Skeletal muscle cell (primary cell): ENCODE results near the gene TPO.

Experiments
- DNase-seq: peaks from one replicate; pipeline ENCODE4 v3.0.0-alpha.2; 2010; ENCODE audit warnings: low read depth
- H3K4me3 ChIP-seq: 2 replicates; pipeline ENCODE4 v1.5.1; 2011; ENCODE audit warnings: low read depth, mild to moderate bottlenecking, control low read depth, low read length, moderate library complexity

The TPO gene

GRCh38 chr2:1543776-1544477, 130.7 kb downstream of the TPO start:
- no peak overlapping the region for H3K4me3 ChIP-seq

GRCh38 chr2:1544478-1545069, 131.3 kb downstream of the TPO start:
- DNase-seq: no peak
- no peak overlapping the region for H3K4me3 ChIP-seq

More at GRCh38 chr2:1543776-1544477, 130.7 kb downstream of the TPO start:
- no peak for DNase-seq

- DNase-seq: no peak
Measured at GRCh38 chr2:1546023-1546591, 132.8 kb downstream of the TPO start.

DNA sequence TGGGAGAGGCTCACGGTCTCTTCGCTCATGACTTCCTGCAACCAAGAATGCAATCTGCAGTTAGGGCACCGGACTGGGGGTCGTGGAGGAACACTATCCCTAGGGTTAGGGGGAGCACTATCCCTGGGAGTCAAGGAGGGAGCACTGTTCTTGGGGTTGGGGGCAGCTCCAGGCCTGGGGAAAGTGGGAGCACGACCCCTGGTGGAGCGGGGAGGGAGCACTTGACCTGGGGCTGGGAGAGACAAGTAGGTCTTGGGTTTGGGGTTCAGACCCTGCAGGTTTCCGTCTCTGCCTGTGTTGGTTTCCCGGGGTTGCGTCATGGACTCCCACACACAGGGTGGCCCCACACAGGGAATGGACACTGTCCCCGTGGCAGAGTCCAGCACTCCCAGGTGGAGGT, 133.6 kb downstream of the TPO start:
- H3K4me3 ChIP-seq: no peak overlapping the region
- DNase-seq: no peak

More at GRCh38 chr2:1546023-1546591, 132.8 kb downstream of the TPO start:
- no peak overlapping the region for H3K4me3 ChIP-seq

DNA sequence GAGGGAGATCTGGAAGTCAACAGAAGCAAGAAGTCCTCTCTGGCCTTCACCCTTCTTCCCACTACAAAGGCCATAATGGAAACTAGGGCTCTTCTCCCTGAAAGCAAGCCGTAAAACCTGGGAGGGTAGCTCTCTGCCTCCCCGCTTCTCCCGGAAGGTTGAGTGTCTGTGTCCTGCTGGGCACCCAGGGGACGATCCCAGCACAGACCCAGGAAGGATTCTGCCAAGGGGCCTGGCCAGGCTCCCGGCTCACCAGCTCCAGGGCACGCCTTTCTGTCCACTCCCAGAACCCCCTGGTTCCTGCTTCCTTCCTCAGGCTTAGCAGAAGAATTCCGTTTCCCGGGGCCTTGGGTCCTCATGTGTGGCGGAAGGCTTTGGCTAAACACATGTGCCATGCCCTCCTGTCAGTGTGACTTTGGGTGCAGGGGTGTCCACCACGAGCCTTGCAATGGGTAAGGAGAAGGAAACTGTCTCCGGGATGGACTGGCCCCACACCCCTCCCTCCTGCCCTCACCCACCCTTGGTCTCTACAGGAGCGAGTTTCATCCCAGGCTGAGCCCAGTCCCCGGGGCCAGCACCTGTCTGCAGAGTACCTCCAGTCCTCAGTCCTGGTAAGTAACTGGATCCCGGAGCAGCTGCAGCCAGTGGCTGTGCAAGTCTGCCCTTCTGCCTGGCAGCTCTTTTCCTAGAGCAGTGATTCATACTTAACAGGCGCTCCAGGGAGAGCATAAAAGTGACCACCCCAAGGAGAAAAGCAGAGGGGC, 135.8 kb downstream of the TPO start:
- DNase-seq: no peak
- H3K4me3 ChIP-seq: no peak overlapping the region

- H3K4me3 ChIP-seq: no peak overlapping the region
- no peak for DNase-seq
Measured at GRCh38 chr2:1550076-1550475, 136.8 kb downstream of the TPO start.

- no peak for DNase-seq
- no peak overlapping the region for H3K4me3 ChIP-seq
Measured at GRCh38 chr2:1550658-1551316, 137.5 kb downstream of the TPO start.

- DNase-seq: no peak
- H3K4me3 ChIP-seq: no peak overlapping the region
Measured at GRCh38 chr2:1551905-1552304, 138.6 kb downstream of the TPO start.

DNA sequence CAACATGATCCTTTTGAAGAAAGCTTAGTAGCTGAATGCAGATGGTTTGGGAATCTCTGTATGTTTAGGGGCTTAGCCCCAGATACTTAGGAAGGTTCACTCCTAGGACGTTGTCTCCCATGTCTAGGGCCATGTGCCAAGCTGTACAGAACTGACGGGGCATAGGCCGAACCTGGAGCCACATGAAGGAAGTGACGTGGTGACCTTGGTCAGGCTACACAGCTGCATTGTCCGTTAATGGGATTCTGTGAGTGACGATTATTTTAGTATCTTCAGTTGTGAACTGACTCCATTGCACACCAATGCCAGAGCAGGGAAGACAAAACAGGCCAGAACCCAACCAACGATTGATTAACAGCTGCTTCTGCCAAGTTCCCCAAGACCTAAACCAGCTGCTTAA, 139.3 kb downstream of the TPO start:
- no peak for DNase-seq
- H3K4me3 ChIP-seq: no peak overlapping the region

DNA sequence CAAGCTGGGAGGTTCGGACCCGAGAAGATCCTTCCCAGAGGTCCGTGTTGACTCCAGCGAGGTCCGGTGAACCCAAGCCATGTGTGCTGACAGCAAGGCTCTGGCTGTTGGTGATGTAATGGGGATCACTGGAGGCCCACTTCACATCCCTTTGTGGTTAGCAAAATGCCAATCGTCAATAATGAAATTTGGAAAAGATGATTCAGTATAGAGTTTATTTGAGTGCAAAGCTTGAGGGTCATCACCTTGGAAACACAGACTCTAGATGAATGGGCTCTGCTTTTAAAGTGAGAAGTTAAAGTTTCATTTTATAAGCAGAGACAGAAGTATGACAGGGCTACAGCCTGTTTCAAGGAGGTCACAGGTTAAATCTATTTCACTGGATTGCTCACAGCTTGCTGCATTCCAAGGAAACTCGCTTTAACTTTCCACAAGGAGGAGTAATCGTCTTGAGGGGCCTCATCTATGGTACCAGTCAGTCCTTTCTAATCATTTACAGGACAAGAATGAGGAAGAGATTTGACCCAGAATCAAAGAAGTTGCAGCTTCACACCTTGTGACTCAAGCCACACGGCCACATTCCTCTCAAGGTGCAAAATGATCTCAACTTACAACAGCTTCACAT, 140.5 kb downstream of the TPO start:
- no peak overlapping the region for H3K4me3 ChIP-seq
- DNase-seq: peak; percentile 76

DNA sequence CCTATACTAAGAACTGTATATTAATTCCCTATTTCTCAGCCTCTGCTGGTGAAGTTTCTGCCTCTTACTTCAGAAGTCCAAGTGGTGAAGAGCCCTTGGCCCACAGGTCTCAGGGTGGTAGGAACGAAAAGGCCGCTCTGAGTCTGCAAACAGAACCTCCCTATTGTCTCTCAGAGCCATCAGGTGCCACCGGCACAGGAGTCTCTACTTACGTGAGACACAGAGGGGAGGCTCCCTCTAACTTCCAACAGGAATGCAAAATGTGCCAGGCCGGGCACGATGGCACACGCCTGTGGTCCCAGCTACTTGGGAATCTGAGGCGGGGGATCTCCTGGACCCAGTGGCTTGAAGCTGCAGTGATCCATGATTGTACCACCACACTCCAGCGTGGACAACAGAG, 143.0 kb downstream of the TPO start:
- DNase-seq: no peak

DNA sequence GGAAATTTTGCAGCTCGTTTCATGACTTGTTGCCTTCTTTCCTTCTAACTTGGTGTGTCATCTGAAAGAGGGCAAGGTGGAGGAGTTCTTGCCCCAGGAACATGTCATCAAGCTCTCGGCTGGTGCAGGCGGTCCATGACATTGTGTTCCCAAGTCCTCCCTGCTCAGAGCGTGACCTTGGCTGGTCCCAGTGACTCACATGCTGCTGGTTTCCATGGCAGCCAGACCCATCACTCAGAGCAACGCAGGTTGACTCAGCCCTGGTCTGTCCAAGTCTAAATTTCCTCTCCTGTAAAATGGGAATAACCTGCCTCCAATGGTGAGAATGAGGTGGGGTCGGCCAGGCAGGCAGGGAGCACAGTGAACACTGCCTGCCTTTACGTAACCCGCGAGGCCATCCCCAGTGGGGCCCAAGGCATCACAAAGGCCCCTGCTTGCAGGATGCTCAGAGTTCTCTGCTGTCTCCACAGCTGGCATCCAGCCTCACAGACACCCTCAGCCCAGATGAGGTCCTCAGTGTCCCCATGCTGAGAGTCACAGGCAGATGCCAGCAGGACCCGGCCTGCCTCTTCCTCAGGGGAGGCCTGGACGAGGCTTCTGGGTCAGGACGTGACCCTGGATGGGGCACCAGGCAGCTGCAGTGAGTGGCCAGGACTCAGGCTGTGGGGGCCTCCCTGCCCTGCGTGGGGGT, 143.7 kb downstream of the TPO start:
- DNase-seq: peak; percentile 61
- H3K4me3 ChIP-seq: no peak overlapping the region

More for the DNA sequence above, 143.0 kb downstream of the TPO start:
- H3K4me3 ChIP-seq: no peak overlapping the region

GRCh38 chr2:1557467-1557820, 144.2 kb downstream of the TPO start:
- no peak for DNase-seq

GRCh38 chr2:1559589-1560175, 146.4 kb downstream of the TPO start:
- no peak for DNase-seq
- H3K4me3 ChIP-seq: no peak overlapping the region

More at GRCh38 chr2:1557467-1557820, 144.2 kb downstream of the TPO start:
- no peak overlapping the region for H3K4me3 ChIP-seq

DNA sequence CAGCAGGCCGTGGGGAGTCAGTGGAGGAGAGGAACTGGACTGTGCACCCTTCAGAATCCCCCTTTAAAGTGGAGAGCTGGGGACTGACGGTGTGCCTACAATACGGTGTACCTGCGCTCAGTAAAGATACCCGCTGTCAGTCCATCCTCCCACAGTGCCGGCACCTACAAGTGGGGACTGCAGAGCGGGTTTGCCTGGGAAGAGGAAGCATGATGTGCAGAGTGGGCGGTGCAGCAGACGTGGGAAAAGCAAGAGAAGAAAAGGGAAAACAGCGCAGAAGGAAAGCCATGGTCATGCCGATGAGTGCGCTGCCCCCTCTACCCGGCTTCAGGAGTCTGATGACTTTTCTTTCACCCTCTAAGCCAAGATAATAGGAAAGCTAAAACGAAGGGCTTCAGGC, 148.0 kb downstream of the TPO start:
- no peak for DNase-seq
- no peak overlapping the region for H3K4me3 ChIP-seq

DNA sequence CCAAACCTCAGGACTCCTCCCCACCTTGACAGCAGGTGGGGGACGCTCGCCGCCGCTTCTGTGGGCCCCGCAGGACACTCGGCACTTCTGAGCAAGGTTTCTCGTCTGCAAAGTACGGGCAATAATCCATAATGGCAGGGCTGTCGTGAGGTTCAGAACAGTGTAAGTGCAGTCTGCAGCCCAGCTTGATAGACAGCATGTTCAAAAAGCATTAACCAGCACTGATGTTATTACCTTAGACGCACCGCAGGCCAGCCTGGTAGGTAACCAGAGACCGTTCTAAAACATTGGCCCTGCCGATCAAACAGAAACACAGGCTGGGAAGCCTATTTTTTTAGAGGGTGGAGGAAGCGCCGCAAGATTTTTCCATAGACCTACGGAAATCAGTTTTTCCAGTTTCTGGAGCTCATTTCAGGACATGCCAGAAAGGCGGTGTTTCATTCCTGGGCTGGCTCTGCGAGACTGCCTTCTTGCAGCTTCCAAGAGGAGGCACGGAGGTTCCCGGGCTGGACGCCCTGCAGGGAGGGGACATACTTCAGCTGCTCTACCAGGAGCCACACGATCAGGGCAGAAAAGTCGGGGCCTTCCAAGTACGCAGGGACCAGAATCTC, 148.7 kb downstream of the TPO start:
- H3K4me3 ChIP-seq: no peak overlapping the region
- DNase-seq: no peak

DNA sequence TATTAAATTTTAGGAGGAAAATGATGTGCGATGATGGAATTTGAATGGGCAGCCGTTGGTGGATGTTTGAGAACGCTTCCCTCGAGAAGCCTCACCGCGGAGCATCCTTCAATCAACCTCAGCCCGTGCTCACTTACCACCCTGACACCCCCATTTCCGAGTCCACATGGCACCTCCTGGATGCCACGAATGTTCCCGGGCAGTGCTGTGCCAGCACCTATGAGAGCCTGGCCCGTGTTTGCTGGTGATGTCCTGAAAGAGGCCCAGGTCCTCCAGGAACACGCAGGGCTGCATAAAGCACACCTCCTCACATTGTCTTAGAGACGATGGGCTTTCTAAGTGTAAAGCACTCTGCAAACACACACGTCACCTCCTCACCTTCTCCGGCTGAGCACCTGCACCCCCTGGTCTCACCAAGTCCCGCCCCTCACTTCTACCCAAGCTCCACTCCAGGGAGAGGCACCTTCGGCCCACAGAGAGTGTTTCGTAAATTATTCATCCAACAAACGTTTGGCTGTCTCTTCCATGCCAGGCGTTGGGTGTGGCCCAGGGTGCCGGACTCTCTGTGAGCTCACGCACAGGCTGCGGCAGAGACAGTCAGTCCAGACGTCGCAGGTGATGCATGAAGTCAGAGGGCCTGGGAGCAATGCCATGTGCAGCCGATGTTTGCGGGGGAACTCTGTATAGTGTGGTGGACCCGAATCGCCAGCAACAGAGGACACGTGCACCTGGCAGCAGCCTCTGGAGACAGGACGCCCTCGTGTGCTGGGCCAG, 150.0 kb downstream of the TPO start:
- no peak for DNase-seq
- H3K4me3 ChIP-seq: no peak overlapping the region
